Upper lobe of left lung (tissue), 4 donors: ENCODE data around the gene ARHGAP23.

Experiments
- EP300 ChIP-seq, 4 donors: sonication (generic); formaldehyde crosslinking; IDR thresholded peaks; one replicate each; pipeline ENCODE4 v1.5.1; 2017; ENCODE audit warnings: antibody characterized with exemption in 4 of 4, control low read depth in 2 of 4
- POLR2A ChIP-seq, 4 donors: fragments of 450-650 bp; IDR thresholded peaks; one replicate each; pipeline ENCODE4 v1.5.1; 2016 to 2017; ENCODE audit warnings: antibody characterized with exemption in 4 of 4, mild to moderate bottlenecking in 2 of 4
- POLR2AphosphoS5 ChIP-seq, 2 donors: sonication (generic); formaldehyde crosslinking; IDR thresholded peaks; one replicate each; pipeline ENCODE4 v1.5.1; 2017; ENCODE audit warnings: antibody characterized with exemption in 2 of 2
- TF ChIP-seq, protein P1 (sequence below), 6 experiments: fragments of 450-650 bp in 4 of 6; fragments of 200-600 bp in 2 of 6; sonication (generic) in 2 of 6; IDR thresholded peaks; one replicate each; pipeline ENCODE4 v1.5.1; 2016 to 2019; ENCODE audit warnings: antibody characterized with exemption in 6 of 6

DNA sequence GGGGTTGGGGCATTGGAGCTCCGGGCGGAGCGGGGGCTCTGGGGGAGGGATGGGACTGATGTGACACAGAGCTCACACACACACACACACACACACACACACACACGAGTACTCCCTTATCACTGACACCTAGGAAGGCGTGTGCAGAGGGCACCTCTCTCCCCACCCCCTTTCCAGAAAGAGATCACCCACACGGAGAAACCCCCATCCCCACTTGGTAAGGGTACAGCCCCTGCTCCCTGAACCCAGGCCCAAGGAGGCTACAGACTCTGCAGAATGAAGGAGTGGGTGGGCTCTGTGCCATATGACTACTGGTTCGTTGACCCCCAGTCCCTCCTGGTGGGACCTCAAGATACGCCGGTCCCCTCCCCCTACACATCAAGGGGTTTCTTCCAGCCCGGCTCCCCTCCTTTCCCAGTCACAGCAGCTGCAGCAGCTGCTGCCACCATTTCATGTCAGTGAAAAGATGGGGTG lies 8.7 kb upstream of the ARHGAP23 start:
- TF ChIP-seq, protein P1, sequence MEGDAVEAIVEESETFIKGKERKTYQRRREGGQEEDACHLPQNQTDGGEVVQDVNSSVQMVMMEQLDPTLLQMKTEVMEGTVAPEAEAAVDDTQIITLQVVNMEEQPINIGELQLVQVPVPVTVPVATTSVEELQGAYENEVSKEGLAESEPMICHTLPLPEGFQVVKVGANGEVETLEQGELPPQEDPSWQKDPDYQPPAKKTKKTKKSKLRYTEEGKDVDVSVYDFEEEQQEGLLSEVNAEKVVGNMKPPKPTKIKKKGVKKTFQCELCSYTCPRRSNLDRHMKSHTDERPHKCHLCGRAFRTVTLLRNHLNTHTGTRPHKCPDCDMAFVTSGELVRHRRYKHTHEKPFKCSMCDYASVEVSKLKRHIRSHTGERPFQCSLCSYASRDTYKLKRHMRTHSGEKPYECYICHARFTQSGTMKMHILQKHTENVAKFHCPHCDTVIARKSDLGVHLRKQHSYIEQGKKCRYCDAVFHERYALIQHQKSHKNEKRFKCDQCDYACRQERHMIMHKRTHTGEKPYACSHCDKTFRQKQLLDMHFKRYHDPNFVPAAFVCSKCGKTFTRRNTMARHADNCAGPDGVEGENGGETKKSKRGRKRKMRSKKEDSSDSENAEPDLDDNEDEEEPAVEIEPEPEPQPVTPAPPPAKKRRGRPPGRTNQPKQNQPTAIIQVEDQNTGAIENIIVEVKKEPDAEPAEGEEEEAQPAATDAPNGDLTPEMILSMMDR (IDR thresholded peaks at IDR 0.05) = no peak
- TF ChIP-seq POLR2A (IDR thresholded peaks at IDR 0.05) (no peak), EP300 (IDR thresholded peaks at IDR 0.05) (no peak), POLR2AphosphoS5 (IDR thresholded peaks at IDR 0.05) (no peak)
